Measurements from ENCODE around the gene IL20RB. TPM values are rescaled to one million over a fixed set of nuclear protein-coding genes. Genes with fewer than 3 reads are reported as not detected.

The IL20RB gene
- total RNA-seq, 2 experiments from 2014 or later = 1.1 to 3.1 TPM

DNA sequence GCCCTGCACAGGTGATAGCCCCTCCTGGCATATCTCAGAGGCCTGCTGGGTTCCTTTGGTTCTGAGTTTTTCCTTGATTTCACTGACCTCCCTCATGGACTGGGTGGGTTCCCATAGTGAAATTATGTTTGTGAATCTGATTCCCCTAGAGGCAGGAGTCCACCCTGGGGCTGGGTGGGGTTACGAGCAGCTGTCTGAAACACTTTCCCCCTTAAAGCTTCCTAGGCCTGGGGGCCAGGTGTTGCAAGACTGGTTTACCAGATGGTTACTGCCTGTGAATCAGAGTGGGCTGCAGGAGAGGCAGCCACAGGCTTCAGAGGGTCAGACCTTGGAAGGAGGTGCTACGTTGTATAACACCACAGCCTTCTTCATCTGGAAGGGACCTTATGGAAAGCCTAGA is 34.3 kb downstream of the IL20RB start:
- H3K4me2 ChIP-seq (ENCODE audit: low read length) = no peak overlapping the region
- H3K4me1 ChIP-seq (ENCODE audit: insufficient read depth, low read length, poor library complexity, severe bottlenecking) = no peaks in the 10 kb centered on the region
- no peaks in the 10 kb centered on the region for H3K36me3 ChIP-seq (ENCODE audit: insufficient read depth, low read length)
- no peak overlapping the region for H2AFZ ChIP-seq (ENCODE audit: low read length)
- no peaks in the 10 kb centered on the region for H3K9me3 ChIP-seq (ENCODE audit: low read length)
- H4K20me1 ChIP-seq (ENCODE audit: insufficient read depth, low read length) = no peaks in the 10 kb centered on the region
- no peak overlapping the region for H3K4me3 ChIP-seq (ENCODE audit: low read depth, low read length, poor library complexity, severe bottlenecking)
- intact Hi-C loops (cut with micrococcal nuclease; ENCODE audit: unreplicated experiment) = no loop called here
- TF ChIP-seq EZH2phosphoT487 (IDR thresholded peaks at IDR 0.05; ENCODE audit: borderline replicate concordance, low read depth, low read length) = no peak
- TF ChIP-seq CTCF (conservative IDR thresholded peaks at IDR 0.05; ENCODE audit: low read length) = no peak
- H3K27ac ChIP-seq (ENCODE audit: low read depth, low read length, poor library complexity, severe bottlenecking) = no peak overlapping the region
- no peaks in the 10 kb centered on the region for H3K79me2 ChIP-seq (ENCODE audit: insufficient read depth, low read depth, low read length)
- no peak for DNase-seq (ENCODE audit: low spot score)
- POLR2A ChIA-PET = no interaction called here
- CTCF ChIA-PET (ENCODE audit: unreplicated experiment) = no interaction called here
- no peaks in the 10 kb centered on the region for H3K9me2 ChIP-seq (ENCODE audit: insufficient read depth, low read length)
- no TSS peak for BruUV-seq (replicated peaks)

GRCh38 chr3:136994772-136995516 is 37.2 kb downstream of the IL20RB start:
- ChIA-PET CTCF (ENCODE audit: unreplicated experiment) (no interaction called here), POLR2A (interaction anchor here (0.6 kb wide), 3 partner anchors 88 to 806 kb away, joined by 3 to 4 read pairs (median 4); no protein-coding TSS in a partner anchor)

More at GRCh38 chr3:136994772-136995516, 37.2 kb downstream of the IL20RB start:
- no peak for DNase-seq (ENCODE audit: low spot score)
- no peak overlapping the region for H3K4me3 ChIP-seq (ENCODE audit: low read depth, low read length, poor library complexity, severe bottlenecking)
- no peaks in the 10 kb centered on the region for H3K9me3 ChIP-seq (ENCODE audit: low read length)
- TF ChIP-seq EZH2phosphoT487 (IDR thresholded peaks at IDR 0.05; ENCODE audit: borderline replicate concordance, low read depth, low read length) (no peak), CTCF (conservative IDR thresholded peaks at IDR 0.05; ENCODE audit: low read length) (no peak)
- H3K4me1 ChIP-seq (ENCODE audit: insufficient read depth, low read length, poor library complexity, severe bottlenecking) = no peaks in the 10 kb centered on the region
- H3K9me2 ChIP-seq (ENCODE audit: insufficient read depth, low read length) = no peaks in the 10 kb centered on the region
- BruUV-seq (replicated peaks) = no TSS peak
- no peaks in the 10 kb centered on the region for H3K79me2 ChIP-seq (ENCODE audit: insufficient read depth, low read depth, low read length)
- intact Hi-C loops (cut with micrococcal nuclease; ENCODE audit: unreplicated experiment) = no loop called here
- H3K27ac ChIP-seq (ENCODE audit: low read depth, low read length, poor library complexity, severe bottlenecking) = no peak overlapping the region
- H2AFZ ChIP-seq (ENCODE audit: low read length) = no peak overlapping the region
- no peaks in the 10 kb centered on the region for H4K20me1 ChIP-seq (ENCODE audit: insufficient read depth, low read length)
- no peak overlapping the region for H3K4me2 ChIP-seq (ENCODE audit: low read length)
- H3K36me3 ChIP-seq (ENCODE audit: insufficient read depth, low read length) = no peaks in the 10 kb centered on the region

All from OCI-LY7 (cell line).